ENCODE results near the gene DNASE1.

DNASE1 gene

GRCh38 chr16:3651461-3652372 lies 2.8 kb upstream of the DNASE1 start:
- TF ChIP-seq SIN3A (IDR thresholded peaks at IDR 0.05; ENCODE audit: borderline replicate concordance, insufficient read depth, low read length) (no peak), FOXP2 (optimal IDR thresholded peaks at IDR 0.05; ENCODE audit: borderline replicate concordance, extremely low read depth, extremely low read length, insufficient read depth) (no peak), TAF1 (IDR thresholded peaks at IDR 0.05; ENCODE audit: borderline replicate concordance, insufficient read depth, low read length) (no peak), POLR2AphosphoS5 (IDR thresholded peaks at IDR 0.05; ENCODE audit: low read depth, low read length) (no peak)
- TF ChIP-seq, protein P1, sequence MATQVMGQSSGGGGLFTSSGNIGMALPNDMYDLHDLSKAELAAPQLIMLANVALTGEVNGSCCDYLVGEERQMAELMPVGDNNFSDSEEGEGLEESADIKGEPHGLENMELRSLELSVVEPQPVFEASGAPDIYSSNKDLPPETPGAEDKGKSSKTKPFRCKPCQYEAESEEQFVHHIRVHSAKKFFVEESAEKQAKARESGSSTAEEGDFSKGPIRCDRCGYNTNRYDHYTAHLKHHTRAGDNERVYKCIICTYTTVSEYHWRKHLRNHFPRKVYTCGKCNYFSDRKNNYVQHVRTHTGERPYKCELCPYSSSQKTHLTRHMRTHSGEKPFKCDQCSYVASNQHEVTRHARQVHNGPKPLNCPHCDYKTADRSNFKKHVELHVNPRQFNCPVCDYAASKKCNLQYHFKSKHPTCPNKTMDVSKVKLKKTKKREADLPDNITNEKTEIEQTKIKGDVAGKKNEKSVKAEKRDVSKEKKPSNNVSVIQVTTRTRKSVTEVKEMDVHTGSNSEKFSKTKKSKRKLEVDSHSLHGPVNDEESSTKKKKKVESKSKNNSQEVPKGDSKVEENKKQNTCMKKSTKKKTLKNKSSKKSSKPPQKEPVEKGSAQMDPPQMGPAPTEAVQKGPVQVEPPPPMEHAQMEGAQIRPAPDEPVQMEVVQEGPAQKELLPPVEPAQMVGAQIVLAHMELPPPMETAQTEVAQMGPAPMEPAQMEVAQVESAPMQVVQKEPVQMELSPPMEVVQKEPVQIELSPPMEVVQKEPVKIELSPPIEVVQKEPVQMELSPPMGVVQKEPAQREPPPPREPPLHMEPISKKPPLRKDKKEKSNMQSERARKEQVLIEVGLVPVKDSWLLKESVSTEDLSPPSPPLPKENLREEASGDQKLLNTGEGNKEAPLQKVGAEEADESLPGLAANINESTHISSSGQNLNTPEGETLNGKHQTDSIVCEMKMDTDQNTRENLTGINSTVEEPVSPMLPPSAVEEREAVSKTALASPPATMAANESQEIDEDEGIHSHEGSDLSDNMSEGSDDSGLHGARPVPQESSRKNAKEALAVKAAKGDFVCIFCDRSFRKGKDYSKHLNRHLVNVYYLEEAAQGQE (IDR thresholded peaks at IDR 0.05; ENCODE audit: insufficient read depth in 1 of 2, low read depth in 2 of 2, low read length in 2 of 2), result no peak

DNA sequence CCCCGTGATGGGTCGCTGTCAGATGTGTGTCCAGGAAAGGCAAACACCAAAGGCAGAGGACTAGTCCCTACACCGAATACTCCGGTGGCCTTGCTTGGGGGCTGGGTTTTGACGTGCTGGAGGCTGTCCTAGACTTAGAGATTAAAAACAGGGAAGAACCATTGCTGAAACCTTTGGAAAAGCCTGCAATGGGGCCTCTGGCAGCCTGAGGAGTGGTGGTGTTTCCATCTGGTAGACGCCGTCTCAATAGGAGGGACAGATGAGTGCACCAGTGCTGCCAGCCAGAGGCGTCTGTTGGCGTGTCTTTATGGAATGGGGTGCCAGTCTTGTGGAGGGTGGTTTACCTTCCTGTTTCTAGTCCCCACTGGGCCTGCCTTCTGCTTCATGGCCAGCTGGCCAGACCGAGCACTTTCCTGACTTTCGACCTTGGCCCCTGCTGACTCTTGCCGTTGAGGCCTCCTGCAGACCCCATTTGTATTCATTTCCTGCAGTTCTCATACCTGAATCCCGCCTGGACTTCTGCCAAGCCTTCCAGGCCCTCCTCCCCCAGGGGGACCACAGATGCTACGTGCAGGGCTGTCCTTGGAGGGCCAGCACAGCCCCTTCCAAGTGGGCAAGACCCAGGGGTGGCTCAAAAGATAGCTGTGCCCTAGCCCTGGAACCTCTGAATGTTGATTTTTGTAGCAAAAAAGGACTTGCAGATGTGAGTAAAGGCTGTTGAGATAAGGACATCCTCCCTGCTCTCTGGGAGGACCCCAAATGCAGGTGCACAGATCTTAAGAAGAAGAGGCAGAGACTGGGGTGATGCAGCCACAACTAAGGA lies 1.9 kb upstream of the DNASE1 start:
- TF ChIP-seq FOXP2 (optimal IDR thresholded peaks at IDR 0.05; ENCODE audit: borderline replicate concordance, extremely low read depth, extremely low read length, insufficient read depth) (no peak), TAF1 (IDR thresholded peaks at IDR 0.05; ENCODE audit: borderline replicate concordance, insufficient read depth, low read length) (no peak), SIN3A (IDR thresholded peaks at IDR 0.05; ENCODE audit: borderline replicate concordance, insufficient read depth, low read length) (no peak), POLR2AphosphoS5 (IDR thresholded peaks at IDR 0.05; ENCODE audit: low read depth, low read length) (no peak)
- TF ChIP-seq, protein P1 (IDR thresholded peaks at IDR 0.05; ENCODE audit: insufficient read depth in 1 of 2, low read depth in 2 of 2, low read length in 2 of 2), result no peak

DNA sequence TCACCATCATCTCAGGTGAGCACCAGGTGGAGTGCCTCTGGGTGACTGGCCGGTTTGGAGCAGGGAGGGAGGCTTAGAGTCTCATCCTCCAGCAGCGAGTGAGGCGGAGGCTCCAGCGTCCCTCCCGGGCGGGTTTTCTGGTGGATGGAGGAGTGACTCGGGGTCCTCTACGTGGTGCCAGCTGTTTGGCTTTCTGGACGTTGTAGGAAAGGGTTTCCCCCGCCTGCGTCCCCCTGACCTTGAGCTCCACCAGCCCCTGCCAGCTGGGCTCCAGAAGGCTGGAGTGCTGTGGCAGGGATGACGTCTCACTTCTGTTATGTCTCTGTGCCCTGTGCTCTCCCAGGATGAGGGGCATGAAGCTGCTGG lies 522 bp downstream of the DNASE1 start:
- no peak for TF ChIP-seq FOXP2 (optimal IDR thresholded peaks at IDR 0.05; ENCODE audit: borderline replicate concordance, extremely low read depth, extremely low read length, insufficient read depth)
- no peak for TF ChIP-seq TAF1 (IDR thresholded peaks at IDR 0.05; ENCODE audit: borderline replicate concordance, insufficient read depth, low read length)
- TF ChIP-seq POLR2AphosphoS5 (IDR thresholded peaks at IDR 0.05; ENCODE audit: low read depth, low read length), result no peak
- no peak for TF ChIP-seq SIN3A (IDR thresholded peaks at IDR 0.05; ENCODE audit: borderline replicate concordance, insufficient read depth, low read length)
- TF ChIP-seq, protein P1 (IDR thresholded peaks at IDR 0.05; ENCODE audit: insufficient read depth in 1 of 2, low read depth in 2 of 2, low read length in 2 of 2), result no peak

- TF ChIP-seq POLR2AphosphoS5 (IDR thresholded peaks at IDR 0.05; ENCODE audit: low read depth, low read length) (no peak), FOXP2 (optimal IDR thresholded peaks at IDR 0.05; ENCODE audit: borderline replicate concordance, extremely low read depth, extremely low read length, insufficient read depth) (no peak), TAF1 (IDR thresholded peaks at IDR 0.05; ENCODE audit: borderline replicate concordance, insufficient read depth, low read length) (no peak), SIN3A (IDR thresholded peaks at IDR 0.05; ENCODE audit: borderline replicate concordance, insufficient read depth, low read length) (no peak)
- TF ChIP-seq, protein P1 (IDR thresholded peaks at IDR 0.05; ENCODE audit: insufficient read depth in 1 of 2, low read depth in 2 of 2, low read length in 2 of 2), result no peak
Observed at GRCh38 chr16:3655396-3656159, 1.1 kb downstream of the DNASE1 start.
